Hepatic stellate cell (primary cell): ENCODE data around the gene ZFPM1.

Source experiments
- DNase-seq: peaks from one replicate; pipeline ENCODE4 v3.0.0; 2011; ENCODE audit warnings: low spot score

ZFPM1 gene

GRCh38 chr16:88417684-88418476, 35.2 kb upstream of the ZFPM1 start:
- DNase-seq: no peak

GRCh38 chr16:88418869-88419268, 34.2 kb upstream of the ZFPM1 start:
- DNase-seq: no peak

- no peak for DNase-seq
These were observed 33.3 kb upstream of the ZFPM1 start for GRCh38 chr16:88419790-88420189.

- DNase-seq: no peak
These were observed 32.6 kb upstream of the ZFPM1 start for GRCh38 chr16:88420496-88420895.

GRCh38 chr16:88421301-88421700, 31.8 kb upstream of the ZFPM1 start:
- no peak for DNase-seq

- no peak for DNase-seq
These were observed 31.1 kb upstream of the ZFPM1 start for GRCh38 chr16:88421871-88422433.

GRCh38 chr16:88422733-88423447, 30.2 kb upstream of the ZFPM1 start:
- no peak for DNase-seq

GRCh38 chr16:88423448-88423850, 29.6 kb upstream of the ZFPM1 start:
- DNase-seq: no peak

- DNase-seq: no peak
These were observed 28.4 kb upstream of the ZFPM1 start for GRCh38 chr16:88424587-88425235.

- DNase-seq: no peak
These were observed 27.1 kb upstream of the ZFPM1 start for GRCh38 chr16:88426018-88426417.

GRCh38 chr16:88427376-88427775, 25.7 kb upstream of the ZFPM1 start:
- no peak for DNase-seq

- DNase-seq: no peak
These were observed 24.9 kb upstream of the ZFPM1 start for GRCh38 chr16:88428156-88428555.

- no peak for DNase-seq
These were observed 24.3 kb upstream of the ZFPM1 start for GRCh38 chr16:88428616-88429386.

- DNase-seq: no peak
These were observed 23.5 kb upstream of the ZFPM1 start for GRCh38 chr16:88429387-88430184.

- no peak for DNase-seq
These were observed 22.9 kb upstream of the ZFPM1 start for GRCh38 chr16:88430185-88430523.

GRCh38 chr16:88430524-88431446, 22.3 kb upstream of the ZFPM1 start:
- no peak for DNase-seq

GRCh38 chr16:88431651-88432050, 21.4 kb upstream of the ZFPM1 start:
- no peak for DNase-seq

GRCh38 chr16:88432174-88432573, 20.9 kb upstream of the ZFPM1 start:
- DNase-seq: no peak

GRCh38 chr16:88432753-88433152, 20.3 kb upstream of the ZFPM1 start:
- DNase-seq: no peak
